ENCODE results near the gene CBLN1.

- TF ChIP-seq CTCF (IDR thresholded peaks at IDR 0.05): no peak
- TF ChIP-seq POLR2A (IDR thresholded peaks at IDR 0.05): no peak
Measured at GRCh38 chr16:49277766-49278566, 3.7 kb downstream of the CBLN1 start.
